NCI-H226 (cell line): ENCODE results near the gene API5.

Experiments used
- DNase-seq: peaks from one replicate; pipeline ENCODE4 v3.0.0-alpha.2; 2015

Gene API5

DNA sequence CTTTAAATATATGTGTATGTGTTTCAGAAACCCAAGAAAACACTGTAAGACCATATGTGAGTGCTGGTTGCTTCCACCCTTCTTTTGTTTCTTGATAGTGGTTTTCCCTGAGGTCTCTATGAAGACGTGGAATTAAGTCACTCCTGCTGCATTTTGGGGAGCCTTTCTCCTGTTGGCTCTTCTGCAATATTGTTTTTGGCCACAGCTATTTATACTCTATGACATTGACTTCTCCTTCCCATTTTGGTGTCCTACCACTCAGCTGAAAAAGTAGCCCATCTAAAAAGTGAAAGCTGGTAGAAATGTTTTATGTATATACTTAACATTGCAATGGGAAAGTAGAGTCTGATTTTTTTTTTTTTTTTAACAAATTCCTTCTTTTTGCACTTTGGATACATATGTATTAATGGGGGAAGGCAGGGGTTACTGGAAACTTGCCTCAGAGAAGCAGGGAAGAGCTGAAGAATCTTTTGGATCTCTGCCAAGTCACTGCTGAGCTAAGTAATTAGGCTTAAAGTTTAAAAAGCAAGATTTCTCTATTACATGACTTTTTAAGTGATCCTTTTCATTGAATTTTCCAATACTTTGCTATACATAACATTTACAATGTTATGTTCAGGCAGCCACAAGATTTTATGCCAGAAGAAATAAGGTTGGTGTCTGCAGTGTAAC is 48.7 kb downstream of the API5 start:
- DNase-seq = no peak

DNA sequence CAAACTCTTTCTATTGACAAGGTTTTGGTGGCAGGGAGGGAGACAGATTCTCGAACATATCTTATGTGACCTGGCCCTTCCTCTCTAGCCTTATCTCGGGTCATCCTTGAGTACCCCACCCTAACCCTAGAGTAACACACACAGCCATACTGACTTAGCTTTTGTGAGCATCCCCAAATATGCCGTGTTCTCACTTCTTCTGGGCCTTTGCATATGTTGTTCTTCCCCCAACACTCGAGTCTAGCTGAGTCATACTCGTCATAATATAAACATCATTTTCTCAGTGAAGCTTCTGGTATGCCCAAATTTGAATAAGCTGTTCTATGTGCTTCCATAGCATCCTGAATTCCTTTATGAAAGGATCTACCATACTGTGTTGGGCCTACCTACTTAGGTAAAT is 54.9 kb downstream of the API5 start:
- no peak for DNase-seq

DNA sequence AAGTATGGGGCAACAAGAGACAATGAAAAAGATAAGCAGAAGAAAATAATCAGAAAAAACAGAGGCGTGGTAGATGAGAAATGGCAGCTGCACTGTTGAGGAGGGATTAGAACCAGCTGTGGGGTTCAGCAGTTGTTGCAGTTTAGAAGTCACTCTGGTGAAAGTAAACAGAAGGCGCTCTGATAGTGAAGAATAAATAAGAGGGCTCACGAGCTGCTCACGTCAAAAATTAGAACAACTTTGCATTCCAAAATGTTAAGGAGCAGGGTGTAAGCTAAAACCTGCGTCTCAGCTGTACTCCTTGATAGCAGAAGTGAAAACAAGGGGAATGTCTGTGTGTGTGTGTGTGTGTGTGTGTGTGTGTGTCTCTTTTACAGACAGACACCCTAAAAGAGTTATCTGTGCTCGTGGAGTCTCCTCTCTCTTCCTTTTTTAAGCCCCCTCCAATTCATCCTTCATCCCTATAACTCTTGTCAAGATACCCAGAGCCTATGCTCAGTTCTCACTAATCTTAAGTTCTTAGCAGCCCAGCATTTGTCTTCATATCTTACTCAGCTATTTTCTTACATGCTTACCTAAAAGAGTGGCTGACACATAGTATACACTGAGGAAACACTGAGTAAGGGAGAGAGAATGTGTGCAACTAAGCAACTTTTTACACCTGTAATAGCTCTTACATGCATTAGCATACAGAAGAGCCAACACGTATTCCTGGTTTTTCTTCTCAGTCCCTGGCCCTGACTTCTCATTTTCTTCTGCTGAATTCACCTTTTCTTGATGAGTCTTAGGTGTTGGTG is 55.8 kb downstream of the API5 start:
- peak; percentile 4 for DNase-seq

DNA sequence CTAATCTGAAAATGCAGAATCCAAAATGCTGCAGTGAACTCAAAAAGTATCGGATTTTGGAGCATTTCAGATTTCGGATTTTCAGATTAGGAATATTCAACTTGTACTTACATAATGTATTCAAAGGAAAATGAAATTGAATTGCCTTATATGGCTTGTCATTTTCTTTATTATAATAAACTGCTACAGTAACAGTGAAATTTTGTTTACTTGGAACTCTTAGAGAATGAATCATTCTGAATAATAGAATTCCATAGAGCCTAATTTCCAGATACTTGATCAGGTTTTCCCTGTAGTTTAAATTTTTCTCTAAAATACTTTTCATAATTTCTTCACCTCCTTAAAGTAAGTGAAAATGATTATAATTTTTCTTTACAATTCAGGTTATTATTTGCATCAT is 64.3 kb downstream of the API5 start:
- no peak for DNase-seq

DNA sequence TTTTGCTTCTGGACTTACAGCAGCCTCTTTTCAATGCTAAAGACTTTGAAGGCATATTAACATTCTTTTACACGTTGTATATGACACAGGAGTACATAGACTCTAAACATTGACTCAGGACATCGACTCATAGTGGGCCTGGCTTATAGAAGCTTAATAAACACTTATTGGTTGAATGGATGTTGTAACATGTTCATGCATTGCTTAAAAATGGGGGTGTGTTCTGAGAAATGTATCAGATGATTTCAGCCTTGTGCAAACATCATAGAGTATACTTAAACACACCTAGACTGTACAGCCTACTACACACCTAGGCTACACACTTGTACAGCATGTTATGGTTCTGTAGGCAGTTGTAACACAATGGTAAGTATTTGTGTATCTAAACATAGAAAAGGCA is 64.8 kb downstream of the API5 start:
- DNase-seq = peak; percentile 68

DNA sequence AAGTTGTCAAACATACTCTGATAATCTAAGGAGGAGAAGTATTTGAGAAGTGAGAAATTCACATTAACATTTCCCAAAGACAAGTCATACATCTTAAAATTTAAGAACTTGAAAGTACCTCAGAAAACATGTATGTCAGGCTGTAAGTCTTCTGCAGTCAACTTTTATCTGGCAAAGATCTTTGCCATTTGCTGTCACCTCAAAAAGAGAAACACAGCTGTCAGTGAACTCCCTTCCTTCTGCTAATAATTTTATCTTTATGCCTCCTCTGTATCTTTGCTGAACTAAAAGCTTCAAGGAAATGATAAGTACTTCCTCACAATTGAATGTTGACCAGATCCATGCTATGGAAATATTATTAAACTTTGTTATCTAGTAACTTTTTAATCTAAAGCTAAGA is 65.6 kb downstream of the API5 start:
- no peak for DNase-seq

DNA sequence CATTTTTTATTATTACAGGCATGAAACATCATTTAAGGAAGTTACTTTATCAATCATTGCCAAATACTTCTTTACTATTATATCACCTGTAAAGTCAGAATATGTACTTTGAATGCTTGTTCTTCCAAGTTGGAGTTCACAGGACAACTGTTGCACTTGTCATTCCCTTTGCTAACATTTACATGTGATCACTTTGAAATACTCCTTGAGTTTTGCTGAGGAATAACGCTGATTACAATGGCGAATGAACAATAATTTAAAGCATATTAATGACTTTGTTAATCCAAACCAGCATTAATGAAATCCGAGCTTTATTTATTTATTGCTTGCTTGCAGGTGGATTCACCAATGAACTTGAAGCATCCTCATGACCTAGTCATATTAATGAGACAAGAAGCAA is 67.1 kb downstream of the API5 start:
- no peak for DNase-seq

DNA sequence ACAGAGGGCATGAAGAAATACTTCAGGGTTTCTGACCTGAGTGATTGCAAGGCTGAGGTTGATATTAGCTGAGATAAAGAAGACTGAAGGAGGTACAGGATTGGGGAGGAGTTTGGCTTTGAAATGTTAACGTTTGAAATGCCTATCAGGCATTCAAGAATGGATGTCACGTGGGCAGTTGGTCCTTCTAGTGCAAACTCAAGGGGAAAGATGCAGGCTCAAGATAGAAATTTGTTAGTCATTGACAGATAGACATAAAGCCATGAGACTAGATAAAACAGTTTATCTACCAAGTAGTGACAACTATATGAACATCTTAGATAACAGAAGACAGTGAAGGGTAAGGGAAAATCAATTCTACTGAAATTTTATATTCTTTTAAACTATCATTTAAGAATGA is 70.0 kb downstream of the API5 start:
- no peak for DNase-seq

DNA sequence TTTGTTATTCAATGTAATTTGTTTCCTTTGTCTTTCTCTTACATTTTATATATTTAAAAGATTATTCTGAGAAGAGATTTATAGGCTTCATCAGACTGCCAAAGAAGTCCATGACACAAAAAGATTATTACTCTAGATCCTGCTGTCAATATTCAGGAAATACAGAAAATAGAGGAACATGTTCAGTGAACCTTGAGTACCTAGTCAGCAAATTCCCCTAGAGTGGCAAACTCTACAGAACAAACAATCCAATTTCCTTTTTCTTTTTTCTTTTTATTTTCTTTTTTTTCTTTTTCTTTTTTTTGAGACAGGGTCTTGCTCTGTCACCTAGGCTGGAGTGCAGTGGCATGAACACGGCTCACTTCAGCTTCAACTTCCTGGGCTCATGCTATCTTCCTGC is 70.8 kb downstream of the API5 start:
- no peak for DNase-seq

DNA sequence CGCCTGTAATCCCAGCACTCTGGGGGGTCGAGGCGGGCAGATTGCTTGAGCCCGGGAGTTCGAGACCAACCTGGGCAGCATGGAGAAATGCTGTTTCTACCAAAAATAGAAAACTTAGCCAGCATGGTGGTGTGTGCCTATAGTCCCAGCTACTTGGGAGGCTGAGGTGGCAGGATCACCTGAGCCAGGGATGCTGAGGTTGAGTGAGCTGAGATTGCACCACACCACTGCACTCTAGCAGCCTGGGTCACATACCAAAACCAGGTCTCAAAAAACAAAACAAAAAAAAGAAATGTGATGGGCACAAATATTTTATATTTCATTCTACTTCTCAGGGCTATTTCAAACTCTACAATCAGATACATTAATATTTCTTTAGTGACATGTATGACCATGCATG is 72.6 kb downstream of the API5 start:
- no peak for DNase-seq

DNA sequence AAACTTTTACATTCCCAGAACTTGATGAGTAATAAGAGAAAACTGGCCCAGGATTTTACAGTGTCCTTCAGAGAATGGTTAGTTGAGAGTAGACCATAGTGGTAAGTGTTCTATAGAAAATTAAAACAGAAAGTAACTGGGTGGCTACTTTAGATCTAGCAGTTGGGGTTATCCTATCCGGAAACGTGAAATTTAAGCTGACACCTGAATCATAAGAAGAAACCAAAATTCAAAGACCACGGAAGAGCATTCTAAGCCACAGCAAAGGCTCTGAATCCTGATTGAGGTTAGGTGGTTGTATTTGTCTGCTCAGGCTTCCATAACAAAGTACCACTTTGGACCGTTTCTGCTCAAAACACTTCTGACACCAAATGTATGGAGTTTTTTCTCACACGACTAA is 80.9 kb downstream of the API5 start:
- DNase-seq = no peak

DNA sequence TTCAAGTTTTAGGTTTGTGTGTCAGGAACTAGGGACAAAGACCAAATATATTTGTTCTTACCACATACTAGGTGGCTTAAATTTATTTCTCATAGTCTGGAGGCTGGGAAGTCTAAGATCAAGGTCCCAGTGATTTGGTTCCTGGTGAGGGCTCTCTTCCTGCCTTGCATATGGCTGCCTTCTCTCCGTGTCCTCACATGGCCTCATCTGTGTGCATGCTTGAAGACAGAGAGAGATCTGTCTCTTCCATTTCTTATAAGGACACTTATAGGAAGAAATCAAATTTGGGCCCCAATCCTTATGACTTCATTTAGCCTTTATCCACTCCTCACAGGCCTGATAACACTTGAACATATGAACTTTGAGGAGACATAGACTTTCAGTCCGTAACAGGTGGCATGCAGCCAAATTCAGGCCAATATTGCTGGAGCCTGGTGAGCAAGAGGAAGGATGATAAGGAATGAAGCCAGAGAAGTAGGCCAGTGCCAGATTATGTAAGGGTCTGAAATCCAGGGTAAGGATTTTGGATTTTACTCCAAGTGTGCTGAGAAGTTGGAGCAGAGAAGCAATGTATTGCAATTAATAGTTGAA is 82.1 kb downstream of the API5 start:
- peak; percentile 79 for DNase-seq
